HepG2 (cell line): ENCODE results near the gene KCNK7. TPM values are rescaled to one million over a fixed set of nuclear protein-coding genes. Genes with fewer than 3 reads are reported as not detected.

Experiments used
- ATF7-NPFF ChIP-seq: sonication (generic); formaldehyde crosslinking; IDR thresholded peaks from 2 replicates; pipeline ENCODE4 v1.8.1; 2023; ENCODE audit warnings: mild to moderate bottlenecking, low read depth, missing genetic modification reagents, moderate library complexity
- BCL6 ChIP-seq: IDR thresholded peaks from 2 replicates; pipeline ENCODE4 v1.6.1; 2016; ENCODE audit warnings: missing genetic modification reagents, missing compliant biosample characterization
- CENPX ChIP-seq: sonication (generic); formaldehyde crosslinking; IDR thresholded peaks from 2 replicates; pipeline ENCODE4 v1.9.0; 2021; ENCODE audit warnings: mild to moderate bottlenecking, missing genetic modification reagents, moderate library complexity
- CREB1 ChIP-seq, 2 experiments: fragments of 450-650 bp in 1 of 2; IDR thresholded peaks; 2 replicates each; pipeline ENCODE4 v1.6.1; 2016 to 2017; ENCODE audit warnings: control low read depth in 1 of 2, mild to moderate bottlenecking in 1 of 2, missing compliant biosample characterization in 1 of 2, missing genetic modification characterization in 1 of 2
- DRAP1 ChIP-seq: IDR thresholded peaks from 2 replicates; pipeline ENCODE4 v1.6.1; 2016; ENCODE audit warnings: missing genetic modification reagents, missing compliant biosample characterization
- ELF1 ChIP-seq: sonication (generic); formaldehyde crosslinking; IDR thresholded peaks from 2 replicates; pipeline ENCODE4 v1.4.0; 2020; ENCODE audit warnings: missing genetic modification reagents
- GATAD1 ChIP-seq: IDR thresholded peaks from 2 replicates; pipeline ENCODE4 v1.6.1; 2016; ENCODE audit warnings: missing genetic modification reagents, missing compliant biosample characterization
- GPBP1L1 ChIP-seq: sonication (generic); formaldehyde crosslinking; IDR thresholded peaks from 2 replicates; pipeline ENCODE4 v1.5.0; 2020; ENCODE audit warnings: mild to moderate bottlenecking, missing genetic modification reagents
- JUND ChIP-seq: sonication (generic); formaldehyde crosslinking; IDR thresholded peaks from 2 replicates; pipeline ENCODE4 v1.8.0; 2022; ENCODE audit warnings: mild to moderate bottlenecking, missing genetic modification reagents
- KAT8 ChIP-seq: IDR thresholded peaks from 2 replicates; pipeline ENCODE4 v1.6.1; 2016; ENCODE audit warnings: missing genetic modification reagents, missing compliant biosample characterization
- KDM5B ChIP-seq: sonication (generic); formaldehyde crosslinking; IDR thresholded peaks from 2 replicates; pipeline ENCODE4 v1.4.0; 2020; ENCODE audit warnings: missing genetic modification reagents, mild to moderate bottlenecking, borderline replicate concordance
- NCOR1 ChIP-seq: fragments of 200-600 bp; sonication (generic); IDR thresholded peaks from 2 replicates; pipeline ENCODE4 v1.7.0; 2017; ENCODE audit warnings: antibody characterized with exemption, low read length, borderline replicate concordance
- PATZ1 ChIP-seq: sonication (generic); formaldehyde crosslinking; IDR thresholded peaks from 2 replicates; pipeline ENCODE4 v1.4.0; 2020; ENCODE audit warnings: missing genetic modification reagents
- PHF20 ChIP-seq: sonication (generic); formaldehyde crosslinking; IDR thresholded peaks from 2 replicates; pipeline ENCODE4 v1.5.0; 2020; ENCODE audit warnings: mild to moderate bottlenecking, missing genetic modification reagents
- RXRA ChIP-seq: sonication (generic); formaldehyde crosslinking; IDR thresholded peaks from 2 replicates; pipeline ENCODE4 v1.5.1; 2020; ENCODE audit warnings: missing genetic modification reagents
- SALL1 ChIP-seq: sonication (generic); formaldehyde crosslinking; IDR thresholded peaks from 2 replicates; pipeline ENCODE4 v1.8.0; 2022; ENCODE audit warnings: mild to moderate bottlenecking, missing genetic modification reagents
- SP1 ChIP-seq, 2 experiments: fragments of 450-650 bp in 1 of 2; sonication (generic) in 1 of 2; formaldehyde crosslinking in 1 of 2; IDR thresholded peaks; 2 replicates each; pipeline versions ENCODE4 v1.4.0 to v1.6.1; 2016 to 2020; ENCODE audit warnings: missing genetic modification reagents in 1 of 2
- SP4 ChIP-seq: sonication (generic); formaldehyde crosslinking; IDR thresholded peaks from 2 replicates; pipeline ENCODE4 v1.8.1; 2023; ENCODE audit warnings: mild to moderate bottlenecking, missing genetic modification reagents
- SPEN ChIP-seq: sonication (generic); formaldehyde crosslinking; IDR thresholded peaks from 2 replicates; pipeline ENCODE4 v1.5.1; 2020; ENCODE audit warnings: low read depth, mild to moderate bottlenecking, missing genetic modification reagents
- ZBTB33 ChIP-seq: sonication (generic); formaldehyde crosslinking; IDR thresholded peaks from 2 replicates; pipeline ENCODE4 v1.4.0; 2020; ENCODE audit warnings: missing genetic modification reagents
- ZNF207 ChIP-seq: fragments of 450-650 bp; IDR thresholded peaks from 2 replicates; pipeline ENCODE4 v1.6.1; 2016; ENCODE audit warnings: antibody characterized with exemption, borderline replicate concordance
- ZNF335 ChIP-seq: sonication (generic); formaldehyde crosslinking; IDR thresholded peaks from 2 replicates; pipeline ENCODE4 v1.4.0; 2020; ENCODE audit warnings: missing genetic modification reagents
- ZNF563 ChIP-seq: sonication (generic); formaldehyde crosslinking; IDR thresholded peaks from 2 replicates; pipeline ENCODE4 v1.8.0; 2022; ENCODE audit warnings: mild to moderate bottlenecking, moderate library complexity, missing genetic modification reagents
- ZNF569 ChIP-seq: sonication (generic); formaldehyde crosslinking; IDR thresholded peaks from 2 replicates; pipeline ENCODE4 v1.5.0; 2020; ENCODE audit warnings: mild to moderate bottlenecking, missing genetic modification reagents, moderate library complexity, borderline replicate concordance
- ZSCAN29 ChIP-seq: sonication (generic); formaldehyde crosslinking; conservative IDR thresholded peaks from 2 replicates; pipeline ENCODE4 v1.4.0; 2020; ENCODE audit warnings: mild to moderate bottlenecking, missing genetic modification reagents
- polyA plus RNA-seq, 8 experiments: library from polyadenylated mRNA; depleted of rRNA in 3 of 8; stranded (reverse) in 7 of 8; unstranded in 1 of 8; fragments of >200 nt; fragmentation: Illumina TruSeq in 4 of 8; extraction: Trizol in 4 of 8; gene quantifications; 2 replicates each; pipeline versions ENCODE4 v1.2.1 to v1.2.3, GENCODE V29; 2011 to 2016; ENCODE audit warnings: low read depth in 4 of 8, missing spikeins in 1 of 8, mixed read lengths in 1 of 8; ENCODE audit not compliant: insufficient read depth in 1 of 8
- total RNA-seq, 5 experiments: library from RNA; depleted of rRNA; stranded (reverse); fragments of >200 nt; fragmentation: Illumina TruSeq; extraction: Trizol; gene quantifications; 2 replicates each; pipeline ENCODE4 v1.2.3, GENCODE V29; 2016; ENCODE audit warnings: low read depth in 1 of 5

KCNK7 gene
- total and polyA plus RNA-seq, 2 of the 13 experiments (the other 11 are each of a cell fraction or from before 2014, with no cell fraction given): 0.11 TPM; not detected in 1

GRCh38 chr11:65546217-65546958 is 49.2 kb downstream of the KCNK7 start (continued):
- TF ChIP-seq CREB1 (IDR thresholded peaks at IDR 0.05): no peak
- TF ChIP-seq CREB1 (CRISPR knock-in tag; IDR thresholded peaks at IDR 0.05): no peak
- no peak for TF ChIP-seq ZNF569
- TF ChIP-seq ZSCAN29 (CRISPR knock-in tag): no peak
- no peak for TF ChIP-seq SP1 (IDR thresholded peaks at IDR 0.05)
- peak; percentile 65 for TF ChIP-seq SP1 (CRISPR knock-in tag; IDR thresholded peaks at IDR 0.05)
- TF ChIP-seq NCOR1: peak; percentile 52
- peak; percentile 44; the same call in 1 of the 2 replicates for TF ChIP-seq KDM5B (CRISPR knock-in tag)
- TF ChIP-seq ELF1 (CRISPR knock-in tag): peak; percentile 44; the same call in 1 of the 2 replicates
- no peak for TF ChIP-seq ZNF207
- TF ChIP-seq SALL1 (CRISPR knock-in tag): peak; percentile 57; the same call in 1 of the 2 replicates
- TF ChIP-seq SP4 (CRISPR knock-in tag): peak; percentile 75
- TF ChIP-seq ZBTB33 (CRISPR knock-in tag): no peak; the same call in 1 of the 2 replicates
- TF ChIP-seq BCL6: peak; percentile 52; the same call in 1 of the 2 replicates
- no peak for TF ChIP-seq ZNF335
- TF ChIP-seq RXRA (CRISPR knock-in tag): peak; percentile 70
- TF ChIP-seq PHF20 (CRISPR knock-in tag): peak; percentile 59; the same call in 1 of the 2 replicates
- peak; percentile 70 for TF ChIP-seq GATAD1 (CRISPR knock-in tag)
- peak; percentile 54; the same call in 1 of the 2 replicates for TF ChIP-seq KAT8
- TF ChIP-seq GPBP1L1 (CRISPR knock-in tag): no peak
- TF ChIP-seq PATZ1: peak; percentile 70
- peak; percentile 31; the same call in 1 of the 2 replicates for TF ChIP-seq ATF7-NPFF (CRISPR knock-in tag)
- no peak for TF ChIP-seq ZNF563 (CRISPR knock-in tag)
- peak; percentile 28; the same call in 1 of the 2 replicates for TF ChIP-seq DRAP1 (CRISPR knock-in tag)
- TF ChIP-seq JUND (CRISPR knock-in tag): peak; percentile 43; the same call in 1 of the 2 replicates
- peak; percentile 29; the same call in 1 of the 2 replicates for TF ChIP-seq SPEN
- no peak for TF ChIP-seq CENPX (CRISPR knock-in tag)
